ENCODE data around the gene KCTD16. TPM values are rescaled to one million over a fixed set of nuclear protein-coding genes. Genes with fewer than 3 reads are reported as not detected.

KCTD16 gene
- total RNA-seq, 2 experiments from 2014 or later, result 0.19 to 0.32 TPM

DNA sequence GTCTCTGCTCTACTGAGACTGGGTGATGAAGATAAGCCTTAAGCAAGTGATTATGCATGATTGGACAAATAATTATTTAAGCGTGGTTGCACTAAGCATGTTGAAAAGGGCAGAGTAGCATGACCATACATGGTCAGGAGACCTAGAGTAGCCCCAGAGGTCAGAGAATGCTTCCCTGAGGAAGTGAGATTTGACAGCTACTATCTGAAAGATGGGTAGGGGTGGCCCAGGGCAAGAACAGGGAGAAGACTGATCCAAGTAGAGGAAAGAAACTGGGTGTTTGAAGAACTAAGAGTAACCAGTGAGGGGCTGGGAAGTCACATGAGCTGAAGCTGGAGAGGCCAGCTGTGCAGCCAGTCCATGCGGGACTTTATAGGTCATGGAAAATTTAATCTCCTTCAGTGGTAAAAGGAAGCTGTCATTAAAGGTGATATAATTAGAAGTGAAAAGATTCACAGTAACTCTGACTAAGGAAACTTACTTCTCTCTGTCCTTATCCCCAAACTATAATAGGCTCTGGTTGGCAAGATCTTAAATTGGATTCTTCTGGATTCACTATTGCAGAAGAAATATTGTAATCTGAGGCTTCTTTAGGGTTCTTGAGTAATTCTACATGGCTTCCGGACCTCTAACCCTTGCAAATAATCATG lies 35.4 kb upstream of the KCTD16 start:
- ChIA-PET POLR2A (interaction anchor here (0.7 kb wide), 1 partner anchor 996 kb away, joined by 3 read pairs; no protein-coding TSS in a partner anchor), CTCF (ENCODE audit: unreplicated experiment) (interaction anchor here (1.0 kb wide), 1 partner anchor 44 kb away, joined by 3 read pairs; no protein-coding TSS in a partner anchor)
- Histone ChIP-seq H3K4me3 (ENCODE audit: low read depth, low read length, poor library complexity, severe bottlenecking) (no peak overlapping the region), H2AFZ (ENCODE audit: low read length) (no peak overlapping the region), H3K79me2 (ENCODE audit: insufficient read depth, low read depth, low read length) (no peaks in the 10 kb centered on the region), H4K20me1 (ENCODE audit: insufficient read depth, low read length) (no peaks in the 10 kb centered on the region), H3K27ac (ENCODE audit: low read depth, low read length, poor library complexity, severe bottlenecking) (no peak overlapping the region), H3K9me2 (ENCODE audit: insufficient read depth, low read length) (no peaks in the 10 kb centered on the region), H3K4me2 (ENCODE audit: low read length) (no peak overlapping the region), H3K36me3 (ENCODE audit: insufficient read depth, low read length) (no peaks in the 10 kb centered on the region), H3K4me1 (ENCODE audit: insufficient read depth, low read length, poor library complexity, severe bottlenecking) (no peaks in the 10 kb centered on the region), H3K9me3 (ENCODE audit: low read length) (no peaks in the 10 kb centered on the region)
- intact Hi-C loops (cut with micrococcal nuclease; ENCODE audit: unreplicated experiment), result no loop called here
- BruUV-seq (replicated peaks), result no TSS peak
- TF ChIP-seq EZH2phosphoT487 (IDR thresholded peaks at IDR 0.05; ENCODE audit: borderline replicate concordance, low read depth, low read length), result no peak
- DNase-seq (ENCODE audit: low spot score), result no peak

DNA sequence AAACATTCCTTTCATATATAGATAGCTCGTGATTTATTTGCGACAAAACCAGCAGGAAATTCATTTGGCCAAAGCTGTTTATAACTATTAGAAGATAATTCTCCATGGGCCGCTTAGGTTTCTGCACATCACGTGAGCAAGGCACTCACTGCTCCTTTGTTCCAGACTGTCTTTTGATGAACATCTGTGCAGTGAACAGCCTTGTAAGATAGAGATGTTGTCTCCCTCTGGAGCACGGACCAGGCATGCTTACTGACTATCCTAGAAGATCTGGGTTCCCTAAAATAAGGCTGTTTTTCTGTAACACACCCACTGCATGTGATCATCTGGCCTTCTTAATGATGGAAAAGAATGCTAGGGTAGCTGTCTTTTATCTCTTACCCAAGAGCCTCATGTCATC lies 31.1 kb upstream of the KCTD16 start:
- no peaks in the 10 kb centered on the region for H3K79me2 ChIP-seq (ENCODE audit: insufficient read depth, low read depth, low read length)
- POLR2A ChIA-PET, result interaction anchor here (1.0 to 1.1 kb wide), 2 partner anchors 9 to 13 kb away, joined by 3 to 4 read pairs; no protein-coding TSS in a partner anchor
- CTCF ChIA-PET (ENCODE audit: unreplicated experiment), result no interaction called here

GRCh38 chr5:144141585-144141984 lies 29.1 kb upstream of the KCTD16 start:
- CTCF ChIA-PET (ENCODE audit: unreplicated experiment), result no interaction called here
- H4K20me1 ChIP-seq (ENCODE audit: insufficient read depth, low read length), result no peaks in the 10 kb centered on the region
- no peak overlapping the region for H3K4me3 ChIP-seq (ENCODE audit: low read depth, low read length, poor library complexity, severe bottlenecking)
- no peaks in the 10 kb centered on the region for H3K79me2 ChIP-seq (ENCODE audit: insufficient read depth, low read depth, low read length)
- no TSS peak for BruUV-seq (replicated peaks)
- DNase-seq (ENCODE audit: low spot score), result no peak
- no peak overlapping the region for H3K4me2 ChIP-seq (ENCODE audit: low read length)
- TF ChIP-seq EZH2phosphoT487 (IDR thresholded peaks at IDR 0.05; ENCODE audit: borderline replicate concordance, low read depth, low read length) (no peak), CTCF (conservative IDR thresholded peaks at IDR 0.05; ENCODE audit: low read length) (no peak)
- intact Hi-C loops (cut with micrococcal nuclease; ENCODE audit: unreplicated experiment), result no loop called here
- no peaks in the 10 kb centered on the region for H3K9me2 ChIP-seq (ENCODE audit: insufficient read depth, low read length)
- H2AFZ ChIP-seq (ENCODE audit: low read length), result no peak overlapping the region
- no peaks in the 10 kb centered on the region for H3K36me3 ChIP-seq (ENCODE audit: insufficient read depth, low read length)
- H3K9me3 ChIP-seq (ENCODE audit: low read length), result no peaks in the 10 kb centered on the region
- no peak overlapping the region for H3K27ac ChIP-seq (ENCODE audit: low read depth, low read length, poor library complexity, severe bottlenecking)
- no peaks in the 10 kb centered on the region for H3K4me1 ChIP-seq (ENCODE audit: insufficient read depth, low read length, poor library complexity, severe bottlenecking)
- POLR2A ChIA-PET, result no interaction called here

More for the DNA sequence above, 31.1 kb upstream of the KCTD16 start:
- intact Hi-C loops (cut with micrococcal nuclease; ENCODE audit: unreplicated experiment), result no loop called here
- H3K4me3 ChIP-seq (ENCODE audit: low read depth, low read length, poor library complexity, severe bottlenecking), result no peak overlapping the region
- H3K9me2 ChIP-seq (ENCODE audit: insufficient read depth, low read length), result no peaks in the 10 kb centered on the region
- BruUV-seq (replicated peaks), result no TSS peak
- no peaks in the 10 kb centered on the region for H3K4me1 ChIP-seq (ENCODE audit: insufficient read depth, low read length, poor library complexity, severe bottlenecking)
- H3K36me3 ChIP-seq (ENCODE audit: insufficient read depth, low read length), result no peaks in the 10 kb centered on the region
- no peak for TF ChIP-seq CTCF (conservative IDR thresholded peaks at IDR 0.05; ENCODE audit: low read length)
- TF ChIP-seq EZH2phosphoT487 (IDR thresholded peaks at IDR 0.05; ENCODE audit: borderline replicate concordance, low read depth, low read length), result no peak
- no peaks in the 10 kb centered on the region for H4K20me1 ChIP-seq (ENCODE audit: insufficient read depth, low read length)
- no peak overlapping the region for H2AFZ ChIP-seq (ENCODE audit: low read length)
- no peak for DNase-seq (ENCODE audit: low spot score)
- no peaks in the 10 kb centered on the region for H3K9me3 ChIP-seq (ENCODE audit: low read length)
- no peak overlapping the region for H3K27ac ChIP-seq (ENCODE audit: low read depth, low read length, poor library complexity, severe bottlenecking)
- no peak overlapping the region for H3K4me2 ChIP-seq (ENCODE audit: low read length)

All from OCI-LY7 (cell line).